OCI-LY1 (cell line): ENCODE measurements around the gene IARS2.
"Not testable (repeated sequence)": the region's sequence is repeated elsewhere in the genome, so short reads cannot be mapped to it uniquely, and the experiment has no call there.

Source experiments
- H2AFZ ChIP-seq: fragments of 200-600 bp; sonication (generic), shearing (Covaris generic); 2 replicates; pipeline ENCODE4 v1.6.0; 2014; ENCODE audit warnings: antibody characterized with exemption, mild to moderate bottlenecking, low read length
- H3F3A ChIP-seq: fragments of 200-600 bp; sonication (generic), shearing (Covaris generic); 2 replicates; pipeline ENCODE4 v1.6.0; 2014; ENCODE audit warnings: mild to moderate bottlenecking, antibody characterized with exemption, low read length, moderate library complexity; ENCODE audit not compliant: insufficient read depth
- H3K27ac ChIP-seq: fragments of 200-600 bp; sonication (generic); 2 replicates; pipeline ENCODE4 v1.5.1; 2014; ENCODE audit warnings: low read length, mixed run types, mild to moderate bottlenecking, low read depth; ENCODE audit not compliant: poor library complexity, severe bottlenecking
- H3K27me3 ChIP-seq: fragments of 200-600 bp; sonication (generic); 2 replicates; pipeline ENCODE4 v1.6.0; 2014; ENCODE audit warnings: antibody characterized with exemption, mild to moderate bottlenecking, low read length, moderate library complexity; ENCODE audit not compliant: insufficient read depth
- H3K36me3 ChIP-seq: fragments of 200-600 bp; sonication (generic); 2 replicates; pipeline ENCODE4 v1.6.1; 2014; ENCODE audit warnings: mild to moderate bottlenecking, antibody characterized with exemption, low read length, moderate library complexity, mixed read lengths; ENCODE audit not compliant: insufficient read depth
- H3K4me1 ChIP-seq: fragments of 200-600 bp; sonication (generic); 2 replicates; pipeline ENCODE4 v1.5.1; 2014; ENCODE audit warnings: mild to moderate bottlenecking, low read length, moderate library complexity; ENCODE audit not compliant: insufficient read depth, severe bottlenecking
- H3K4me2 ChIP-seq: fragments of 200-600 bp; sonication (generic), shearing (Covaris generic); 2 replicates; pipeline ENCODE4 v1.6.1; 2014; ENCODE audit warnings: low read length
- H3K4me3 ChIP-seq: fragments of 200-600 bp; sonication (generic); 2 replicates; pipeline ENCODE4 v1.5.1; 2014; ENCODE audit warnings: low read length, low read depth, mild to moderate bottlenecking, mixed read lengths; ENCODE audit not compliant: poor library complexity, severe bottlenecking
- H3K79me2 ChIP-seq: fragments of 200-600 bp; shearing (Covaris generic); 2 replicates; pipeline ENCODE4 v1.6.1; 2016; ENCODE audit warnings: mixed run types, low read length, mixed read lengths; ENCODE audit not compliant: insufficient read depth
- H3K9ac ChIP-seq: fragments of 200-600 bp; sonication (generic), shearing (Covaris generic); 2 replicates; pipeline ENCODE4 v1.6.1; 2014; ENCODE audit warnings: mild to moderate bottlenecking, low read length, mixed read lengths
- H3K9me2 ChIP-seq: fragments of 200-600 bp; sonication (generic), shearing (Covaris generic); 2 replicates; pipeline ENCODE4 v1.6.1; 2014; ENCODE audit warnings: low read depth, mild to moderate bottlenecking, low read length, mixed read lengths
- H3K9me3 ChIP-seq: fragments of 200-600 bp; shearing (Covaris generic); 2 replicates; pipeline ENCODE4 v1.6.1; 2014; ENCODE audit warnings: low read length, mixed read lengths
- H4K20me1 ChIP-seq: fragments of 200-600 bp; sonication (generic), shearing (Covaris generic); 2 replicates; pipeline ENCODE4 v1.6.0; 2016; ENCODE audit warnings: mild to moderate bottlenecking, low read length; ENCODE audit not compliant: insufficient read depth
- CTCF ChIP-seq: fragments of 200-600 bp; sonication (generic), shearing (Covaris generic); IDR thresholded peaks from 2 replicates; pipeline ENCODE4 v1.5.1; 2017; ENCODE audit warnings: mild to moderate bottlenecking, antibody characterized with exemption, low read length, moderate library complexity, mixed read lengths
- EZH2 ChIP-seq: fragments of 200-600 bp; sonication (generic), shearing (Covaris generic); IDR thresholded peaks from 2 replicates; pipeline ENCODE4 v1.8.0; 2017; ENCODE audit warnings: borderline replicate concordance, mixed run types, mild to moderate bottlenecking, antibody characterized with exemption, low read length, moderate library complexity, mixed read lengths

Gene IARS2

GRCh38 chr1:220164116-220164515, 70.2 kb downstream of the IARS2 start:
- no peaks in the 10 kb centered on the region for H4K20me1 ChIP-seq
- H3K79me2 ChIP-seq, result no peaks in the 10 kb centered on the region
- H3K27ac ChIP-seq, result no peak overlapping the region
- no peaks in the 10 kb centered on the region for H3K9me2 ChIP-seq
- H2AFZ ChIP-seq, result no peak overlapping the region
- H3K4me2 ChIP-seq, result no peak overlapping the region
- no peaks in the 10 kb centered on the region for H3K9me3 ChIP-seq
- no peak overlapping the region for H3K9ac ChIP-seq
- H3F3A ChIP-seq, result no peaks in the 10 kb centered on the region
- H3K4me1 ChIP-seq, result no peaks in the 10 kb centered on the region
- peaks cover 77% of the 10 kb centered on the region for H3K36me3 ChIP-seq
- no peak overlapping the region for H3K4me3 ChIP-seq
- TF ChIP-seq EZH2 (no peak), CTCF (no peak)
- no peaks in the 10 kb centered on the region for H3K27me3 ChIP-seq

- H3K9ac ChIP-seq, result no peak overlapping the region
- H3K4me1 ChIP-seq, result no peaks in the 10 kb centered on the region
- H3K36me3 ChIP-seq, result peaks cover 81% of the 10 kb centered on the region
- no peaks in the 10 kb centered on the region for H4K20me1 ChIP-seq
- H3K27ac ChIP-seq, result no peak overlapping the region
- no peak overlapping the region for H3K4me2 ChIP-seq
- H2AFZ ChIP-seq, result no peak overlapping the region
- H3K27me3 ChIP-seq, result no peaks in the 10 kb centered on the region
- no peaks in the 10 kb centered on the region for H3K9me2 ChIP-seq
- no peaks in the 10 kb centered on the region for H3F3A ChIP-seq
- no peak overlapping the region for H3K4me3 ChIP-seq
- H3K79me2 ChIP-seq, result no peaks in the 10 kb centered on the region
- H3K9me3 ChIP-seq, result no peaks in the 10 kb centered on the region
- no peak for TF ChIP-seq CTCF
- no peak for TF ChIP-seq EZH2
Observed at GRCh38 chr1:220164517-220164916, 70.6 kb downstream of the IARS2 start.

GRCh38 chr1:220166853-220167252, 72.9 kb downstream of the IARS2 start:
- no peak overlapping the region for H3K4me3 ChIP-seq
- no peaks in the 10 kb centered on the region for H3K27me3 ChIP-seq
- H3F3A ChIP-seq, result no peaks in the 10 kb centered on the region
- H3K79me2 ChIP-seq, result no peaks in the 10 kb centered on the region
- H3K9me3 ChIP-seq, result no peaks in the 10 kb centered on the region
- no peaks in the 10 kb centered on the region for H3K9me2 ChIP-seq
- TF ChIP-seq CTCF (no peak), EZH2 (no peak)
- H3K4me2 ChIP-seq, result no peak overlapping the region
- H2AFZ ChIP-seq, result no peak overlapping the region
- H3K9ac ChIP-seq, result no peak overlapping the region
- no peaks in the 10 kb centered on the region for H3K4me1 ChIP-seq
- peaks cover 79% of the 10 kb centered on the region for H3K36me3 ChIP-seq
- no peaks in the 10 kb centered on the region for H4K20me1 ChIP-seq
- H3K27ac ChIP-seq, result no peak overlapping the region

GRCh38 chr1:220169887-220170286, 76.0 kb downstream of the IARS2 start:
- H3K36me3 ChIP-seq, result peaks cover 71% of the 10 kb centered on the region

More at GRCh38 chr1:220169887-220170286, 76.0 kb downstream of the IARS2 start:
- H3K27me3 ChIP-seq, H3K9ac ChIP-seq, H3K4me2 ChIP-seq, H3K27ac ChIP-seq, H3K79me2 ChIP-seq, H2AFZ ChIP-seq, H3K4me1 ChIP-seq, H3K9me3 ChIP-seq, H4K20me1 ChIP-seq, H3K9me2 ChIP-seq, H3F3A ChIP-seq, H3K4me3 ChIP-seq: not testable (repeated sequence)
